Measurements from ENCODE around the gene LRCOL1. TPM values are rescaled to one million over a fixed set of nuclear protein-coding genes. Genes with fewer than 3 reads are reported as not detected.

The LRCOL1 gene
- total and polyA plus RNA-seq, 11 donors, result not detected

GRCh38 chr12:132571598-132571997, 38.8 kb downstream of the LRCOL1 start:
- H3K36me3 ChIP-seq, result peaks cover 0 to 75% (median 39%) of the 10 kb centered on the region in 9 donors
- no peak for DNase-seq
- no peaks in the 10 kb centered on the region for H3K9me3 ChIP-seq
- no peak overlapping the region for H3K27ac ChIP-seq
- ATAC-seq, result no peak
- TF ChIP-seq POLR2A (IDR thresholded peaks at IDR 0.05) (no peak), CTCF (IDR thresholded peaks at IDR 0.05) (no peak)
- H3K4me1 ChIP-seq, result no peaks in the 10 kb centered on the region
- intact Hi-C loops (cut with DNase I), result no loop called here
- H3K27me3 ChIP-seq, result no peaks in the 10 kb centered on the region
- no peak overlapping the region for H3K4me3 ChIP-seq
- WGBS, 4 donors, result 92 to 98% (median 96%) methylated on average over 12 to 20 of the region's 20 CpGs

- ATAC-seq (no peak), DNase-seq (no peak)
- Histone ChIP-seq H3K9me3 (no peaks in the 10 kb centered on the region), H3K27ac (no peak overlapping the region), H3K4me1 (no peaks in the 10 kb centered on the region), H3K27me3 (no peaks in the 10 kb centered on the region), H3K36me3 (peaks cover 0 to 70% (median 36%) of the 10 kb centered on the region in 9 donors), H3K4me3 (no peak overlapping the region)
- 94 to 96% (median 96%) methylated on average over 24 to 27 of the region's 27 CpGs for WGBS, 4 donors
- intact Hi-C loops (cut with DNase I), result no loop called here
- TF ChIP-seq POLR2A (IDR thresholded peaks at IDR 0.05), result no peak
- TF ChIP-seq CTCF (IDR thresholded peaks at IDR 0.05), result no peak
These were observed 39.3 kb downstream of the LRCOL1 start for GRCh38 chr12:132571051-132571450.

GRCh38 chr12:132570635-132571034, 39.7 kb downstream of the LRCOL1 start:
- 92 to 98% (median 96%) methylated on average over 6 to 26 of the region's 26 CpGs for WGBS, 4 donors
- no peak overlapping the region for H3K4me3 ChIP-seq
- ATAC-seq (no peak), DNase-seq (no peak)
- H3K27ac ChIP-seq, result no peak overlapping the region
- no peaks in the 10 kb centered on the region for H3K27me3 ChIP-seq
- H3K36me3 ChIP-seq, result peaks cover 0 to 67% (median 32%) of the 10 kb centered on the region in 9 donors
- no peaks in the 10 kb centered on the region for H3K4me1 ChIP-seq
- no peak for TF ChIP-seq POLR2A (IDR thresholded peaks at IDR 0.05)
- no peaks in the 10 kb centered on the region for H3K9me3 ChIP-seq
- intact Hi-C loops (cut with DNase I), result no loop called here

- H3K36me3 ChIP-seq, result peaks cover 0 to 63% (median 26%) of the 10 kb centered on the region in 9 donors
- ATAC-seq (no peak), DNase-seq (no peak)
- 95 to 97% (median 96%) methylated on average over 25 to 55 of the region's 55 CpGs for WGBS, 4 donors
- intact Hi-C loops (cut with DNase I), result no loop called here
- no peak overlapping the region for H3K4me3 ChIP-seq
- no peaks in the 10 kb centered on the region for H3K9me3 ChIP-seq
- no peaks in the 10 kb centered on the region for H3K4me1 ChIP-seq
- H3K27ac ChIP-seq, result no peak overlapping the region
- no peak for TF ChIP-seq CTCF (IDR thresholded peaks at IDR 0.05)
- TF ChIP-seq POLR2A (IDR thresholded peaks at IDR 0.05), result no peak
- H3K27me3 ChIP-seq, result no peaks in the 10 kb centered on the region
These were observed 40.4 kb downstream of the LRCOL1 start for GRCh38 chr12:132569856-132570480.
